ENCODE measurements around the gene SPRR5. TPM values are rescaled to one million over a fixed set of nuclear protein-coding genes. Genes with fewer than 3 reads are reported as not detected.

Gene SPRR5
- total RNA-seq, 1 experiment from 2014 or later: not detected

DNA sequence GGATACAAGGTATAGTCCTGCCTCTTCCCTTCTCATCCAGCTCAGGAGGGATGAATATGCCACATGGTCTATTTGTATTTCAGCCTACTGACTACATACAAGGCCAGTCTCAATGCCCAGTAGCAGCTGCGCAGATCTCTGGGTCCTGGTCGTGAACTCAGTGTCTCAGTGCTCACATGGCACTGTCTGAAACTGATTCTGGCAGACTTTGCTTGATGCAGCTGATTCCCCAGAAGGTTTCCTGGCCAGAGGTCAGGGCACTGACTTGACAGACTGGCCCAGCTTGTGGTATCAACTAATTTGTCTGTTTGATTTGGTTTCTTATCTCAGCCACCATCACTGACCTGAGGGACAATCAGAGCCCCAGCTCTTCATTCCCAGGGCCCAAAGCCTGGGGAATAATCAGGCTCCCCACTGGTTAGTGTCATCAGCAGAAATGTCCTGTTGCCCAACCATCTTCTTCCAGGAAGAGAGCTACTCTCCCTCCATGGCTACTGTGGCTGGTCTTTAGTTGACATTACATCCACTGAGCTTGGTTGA lies 15.9 kb downstream of the SPRR5 start:
- ChIA-PET POLR2A (ENCODE audit: low non-redundant PET) (no interaction called here), CTCF (interaction anchor here (0.6 kb wide), 1 partner anchor 328 kb away, joined by 3 read pairs; no protein-coding TSS in a partner anchor)
- no peaks in the 10 kb centered on the region for H3K4me1 ChIP-seq (ENCODE audit: insufficient read depth, low read length, poor library complexity, severe bottlenecking)
- intact Hi-C loops (cut with micrococcal nuclease; ENCODE audit: unreplicated experiment): no loop called here
- no peaks in the 10 kb centered on the region for H3K36me3 ChIP-seq (ENCODE audit: insufficient read depth, low read length, poor library complexity, severe bottlenecking)
- TF ChIP-seq EZH2 (IDR thresholded peaks at IDR 0.05; ENCODE audit: borderline replicate concordance, low read depth, low read length, poor library complexity, severe bottlenecking): no peak
- TF ChIP-seq, protein P1, sequence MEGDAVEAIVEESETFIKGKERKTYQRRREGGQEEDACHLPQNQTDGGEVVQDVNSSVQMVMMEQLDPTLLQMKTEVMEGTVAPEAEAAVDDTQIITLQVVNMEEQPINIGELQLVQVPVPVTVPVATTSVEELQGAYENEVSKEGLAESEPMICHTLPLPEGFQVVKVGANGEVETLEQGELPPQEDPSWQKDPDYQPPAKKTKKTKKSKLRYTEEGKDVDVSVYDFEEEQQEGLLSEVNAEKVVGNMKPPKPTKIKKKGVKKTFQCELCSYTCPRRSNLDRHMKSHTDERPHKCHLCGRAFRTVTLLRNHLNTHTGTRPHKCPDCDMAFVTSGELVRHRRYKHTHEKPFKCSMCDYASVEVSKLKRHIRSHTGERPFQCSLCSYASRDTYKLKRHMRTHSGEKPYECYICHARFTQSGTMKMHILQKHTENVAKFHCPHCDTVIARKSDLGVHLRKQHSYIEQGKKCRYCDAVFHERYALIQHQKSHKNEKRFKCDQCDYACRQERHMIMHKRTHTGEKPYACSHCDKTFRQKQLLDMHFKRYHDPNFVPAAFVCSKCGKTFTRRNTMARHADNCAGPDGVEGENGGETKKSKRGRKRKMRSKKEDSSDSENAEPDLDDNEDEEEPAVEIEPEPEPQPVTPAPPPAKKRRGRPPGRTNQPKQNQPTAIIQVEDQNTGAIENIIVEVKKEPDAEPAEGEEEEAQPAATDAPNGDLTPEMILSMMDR (conservative IDR thresholded peaks at IDR 0.05; ENCODE audit: low read depth, low read length): no peak
- peaks cover 11% of the 10 kb centered on the region for H3K27me3 ChIP-seq (replicated peaks; ENCODE audit: insufficient read depth, low read depth, low read length, poor library complexity)
- no peaks in the 10 kb centered on the region for H3K9me3 ChIP-seq (ENCODE audit: low read depth, low read length, poor library complexity, severe bottlenecking)
- H3K4me3 ChIP-seq (ENCODE audit: low read depth, low read length, poor library complexity, severe bottlenecking): no peak overlapping the region
- no TSS peak for BruUV-seq (replicated peaks)
- no peak for DNase-seq (ENCODE audit: low spot score)
- H3K27ac ChIP-seq (ENCODE audit: low read depth, low read length, poor library complexity, severe bottlenecking): no peak overlapping the region

DNA sequence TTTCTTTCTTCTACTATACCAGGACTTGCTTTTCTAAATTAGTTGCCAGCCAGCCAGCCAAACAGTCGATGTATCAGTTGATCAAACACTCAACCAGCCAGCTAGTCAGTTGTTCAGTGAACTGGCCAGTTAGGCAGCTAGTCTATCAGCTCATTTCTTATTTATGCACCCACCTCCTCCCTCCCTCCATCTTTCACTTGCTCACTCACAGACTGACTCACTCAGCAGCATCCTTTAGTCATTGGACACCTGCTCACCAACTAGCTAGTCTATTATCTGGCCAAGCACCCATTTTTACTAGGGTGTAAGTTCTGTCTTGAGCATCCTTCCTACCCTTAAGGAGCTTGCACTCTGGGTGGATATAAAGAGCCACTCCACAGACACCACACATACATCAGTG lies 17.5 kb downstream of the SPRR5 start:
- Histone ChIP-seq H3K27me3 (replicated peaks; ENCODE audit: insufficient read depth, low read depth, low read length, poor library complexity) (peaks cover 11% of the 10 kb centered on the region), H3K9me3 (ENCODE audit: low read depth, low read length, poor library complexity, severe bottlenecking) (no peaks in the 10 kb centered on the region), H3K27ac (ENCODE audit: low read depth, low read length, poor library complexity, severe bottlenecking) (no peak overlapping the region), H3K4me3 (ENCODE audit: low read depth, low read length, poor library complexity, severe bottlenecking) (no peak overlapping the region), H3K4me1 (ENCODE audit: insufficient read depth, low read length, poor library complexity, severe bottlenecking) (no peaks in the 10 kb centered on the region), H3K36me3 (ENCODE audit: insufficient read depth, low read length, poor library complexity, severe bottlenecking) (no peaks in the 10 kb centered on the region)
- DNase-seq (ENCODE audit: low spot score): no peak
- intact Hi-C loops (cut with micrococcal nuclease; ENCODE audit: unreplicated experiment): no loop called here
- POLR2A ChIA-PET (ENCODE audit: low non-redundant PET): no interaction called here
- no TSS peak for BruUV-seq (replicated peaks)
- CTCF ChIA-PET: no interaction called here
- no peak for TF ChIP-seq EZH2 (IDR thresholded peaks at IDR 0.05; ENCODE audit: borderline replicate concordance, low read depth, low read length, poor library complexity, severe bottlenecking)
- TF ChIP-seq, protein P1 (conservative IDR thresholded peaks at IDR 0.05; ENCODE audit: low read depth, low read length): no peak

- Histone ChIP-seq H3K36me3 (ENCODE audit: insufficient read depth, low read length, poor library complexity, severe bottlenecking) (no peaks in the 10 kb centered on the region), H3K9me3 (ENCODE audit: low read depth, low read length, poor library complexity, severe bottlenecking) (no peaks in the 10 kb centered on the region), H3K27ac (ENCODE audit: low read depth, low read length, poor library complexity, severe bottlenecking) (no peak overlapping the region), H3K27me3 (replicated peaks; ENCODE audit: insufficient read depth, low read depth, low read length, poor library complexity) (peaks cover 11% of the 10 kb centered on the region), H3K4me3 (ENCODE audit: low read depth, low read length, poor library complexity, severe bottlenecking) (no peak overlapping the region), H3K4me1 (ENCODE audit: insufficient read depth, low read length, poor library complexity, severe bottlenecking) (no peaks in the 10 kb centered on the region)
- intact Hi-C loops (cut with micrococcal nuclease; ENCODE audit: unreplicated experiment): no loop called here
- ChIA-PET CTCF (no interaction called here), POLR2A (ENCODE audit: low non-redundant PET) (no interaction called here)
- BruUV-seq (replicated peaks): no TSS peak
- no peak for TF ChIP-seq EZH2 (IDR thresholded peaks at IDR 0.05; ENCODE audit: borderline replicate concordance, low read depth, low read length, poor library complexity, severe bottlenecking)
- TF ChIP-seq, protein P1 (conservative IDR thresholded peaks at IDR 0.05; ENCODE audit: low read depth, low read length): no peak
- no peak for DNase-seq (ENCODE audit: low spot score)
These were observed 18.8 kb downstream of the SPRR5 start for GRCh38 chr1:152965853-152966252.

All from A673 (cell line).